H9 (cell line): ENCODE data around the gene STXBP6. TPM values are rescaled to one million over a fixed set of nuclear protein-coding genes. Genes with fewer than 3 reads are reported as not detected.

ENCODE experiments used
- DNase-seq: peaks from one replicate; pipeline ENCODE4 v3.0.0-alpha.2; 2017
- H2AFZ ChIP-seq: one replicate; pipeline ENCODE4 v1.6.1; 2013; ENCODE audit warnings: mild to moderate bottlenecking, low read length, control low read depth, moderate library complexity
- H2AK5ac ChIP-seq: 2 replicates; pipeline ENCODE4 v1.6.1; 2013; ENCODE audit warnings: low read length, control low read depth, mixed read lengths; ENCODE audit not compliant: insufficient read length
- H2BK120ac ChIP-seq: one replicate; pipeline ENCODE4 v1.6.1; 2013; ENCODE audit warnings: low read depth, mild to moderate bottlenecking, low read length, control low read depth, inconsistent platforms; ENCODE audit not compliant: poor library complexity, severe bottlenecking
- H2BK12ac ChIP-seq: 2 replicates; pipeline ENCODE4 v1.6.1; 2013; ENCODE audit warnings: low read length, control low read depth, mixed read lengths, low read depth; ENCODE audit not compliant: insufficient read length
- H2BK15ac ChIP-seq: 2 replicates; pipeline ENCODE4 v1.6.1; 2013; ENCODE audit warnings: low read depth, low read length, control low read depth
- H2BK20ac ChIP-seq: one replicate; pipeline ENCODE4 v1.6.1; 2013; ENCODE audit warnings: low read depth, mild to moderate bottlenecking, low read length, control low read depth, inconsistent platforms; ENCODE audit not compliant: poor library complexity, severe bottlenecking
- H2BK5ac ChIP-seq: 2 replicates; pipeline ENCODE4 v1.6.1; 2013; ENCODE audit warnings: low read length, control low read depth, mixed read lengths; ENCODE audit not compliant: insufficient read length
- H3K14ac ChIP-seq: 2 replicates; pipeline ENCODE4 v1.6.1; 2013; ENCODE audit warnings: low read length, control low read depth; ENCODE audit not compliant: insufficient read depth
- H3K18ac ChIP-seq: 2 replicates; pipeline ENCODE4 v1.6.1; 2013; ENCODE audit warnings: low read depth, mild to moderate bottlenecking, mixed read lengths, low read length, control low read depth; ENCODE audit not compliant: insufficient read length
- H3K23ac ChIP-seq: 2 replicates; pipeline ENCODE4 v1.6.1; 2013; ENCODE audit warnings: low read length, control low read depth, mixed read lengths, low read depth; ENCODE audit not compliant: insufficient read length
- H3K23me2 ChIP-seq: 2 replicates; pipeline ENCODE4 v1.6.1; 2013; ENCODE audit warnings: low read depth, mild to moderate bottlenecking, mixed read lengths, low read length, control low read depth; ENCODE audit not compliant: insufficient read length, poor library complexity, severe bottlenecking
- H3K27ac ChIP-seq: 2 replicates; pipeline ENCODE4 v1.5.1; 2013; ENCODE audit warnings: low read length, control low read depth, mixed read lengths, low read depth; ENCODE audit not compliant: insufficient read length
- H3K27me3 ChIP-seq: 2 replicates; pipeline ENCODE4 v1.6.1; 2013; ENCODE audit warnings: low read length, control low read depth, inconsistent platforms; ENCODE audit not compliant: insufficient read depth
- H3K4ac ChIP-seq: 2 replicates; pipeline ENCODE4 v1.6.1; 2013; ENCODE audit warnings: low read depth, mild to moderate bottlenecking, control low read depth, inconsistent platforms, low read length, moderate library complexity
- H3K4me1 ChIP-seq: 2 replicates; pipeline ENCODE4 v1.6.1; 2013; ENCODE audit warnings: low read length, control low read depth, inconsistent platforms; ENCODE audit not compliant: insufficient read depth
- H3K4me2 ChIP-seq: 2 replicates; pipeline ENCODE4 v1.6.1; 2013; ENCODE audit warnings: low read length, control low read depth, mixed read lengths; ENCODE audit not compliant: insufficient read length, insufficient read depth
- H3K56ac ChIP-seq: 2 replicates; pipeline ENCODE4 v1.6.1; 2013; ENCODE audit warnings: low read depth, mild to moderate bottlenecking, mixed read lengths, low read length, control low read depth; ENCODE audit not compliant: insufficient read length
- H3K79me1 ChIP-seq: 2 replicates; pipeline ENCODE4 v1.6.1; 2013; ENCODE audit warnings: low read depth, mild to moderate bottlenecking, moderate library complexity, low read length, control low read depth, inconsistent platforms; ENCODE audit not compliant: insufficient read depth, poor library complexity, severe bottlenecking
- H3K79me2 ChIP-seq: 2 replicates; pipeline ENCODE4 v1.6.1; 2013; ENCODE audit warnings: low read length, control low read depth, inconsistent platforms; ENCODE audit not compliant: insufficient read depth
- H3K9ac ChIP-seq: 2 replicates; pipeline ENCODE4 v1.6.1; 2013; ENCODE audit warnings: low read length, control low read depth, mixed read lengths; ENCODE audit not compliant: insufficient read length; ENCODE audit errors: extremely low read depth
- H3K9me3 ChIP-seq: one replicate; pipeline ENCODE4 v1.6.1; 2013; ENCODE audit warnings: low read depth, low read length, inconsistent platforms; ENCODE audit not compliant: control insufficient read depth
- H3T11ph ChIP-seq: one replicate; pipeline ENCODE4 v1.6.1; 2013; ENCODE audit warnings: mild to moderate bottlenecking, low read length, control low read depth, inconsistent platforms
- H4K20me1 ChIP-seq: one replicate; pipeline ENCODE4 v1.6.1; 2013; ENCODE audit not compliant: control insufficient read depth, insufficient read length, insufficient read depth
- H4K5ac ChIP-seq: 2 replicates; pipeline ENCODE4 v1.6.1; 2013; ENCODE audit warnings: low read depth, mild to moderate bottlenecking, mixed read lengths, low read length, control low read depth; ENCODE audit not compliant: insufficient read length
- H4K8ac ChIP-seq: replicated peaks from 2 replicates; pipeline ENCODE4 v1.6.1; 2013; ENCODE audit warnings: low read length, control low read depth, mixed read lengths, low read depth; ENCODE audit not compliant: insufficient read length
- H4K91ac ChIP-seq: 2 replicates; pipeline ENCODE4 v1.6.1; 2013; ENCODE audit warnings: low read depth, mild to moderate bottlenecking, moderate library complexity, mixed read lengths, low read length, control low read depth; ENCODE audit not compliant: insufficient read length
- H3K27ac Mint-ChIP-seq, 3 experiments: 2 replicates in 2 of 3; 3 replicates in 1 of 3; pipeline ENCODE4 v1.8.0; 2020 to 2021; ENCODE audit warnings: mixed read lengths in 3 of 3, mild to moderate bottlenecking in 1 of 3, moderate library complexity in 1 of 3
- H3K27me3 Mint-ChIP-seq: 2 replicates; pipeline ENCODE4 v1.8.0; 2021; ENCODE audit warnings: low read depth, mild to moderate bottlenecking, moderate library complexity, mixed read lengths
- H3K36me3 Mint-ChIP-seq, 3 experiments: 2 replicates in 2 of 3; 3 replicates in 1 of 3; pipeline ENCODE4 v1.8.0; 2020 to 2021; ENCODE audit warnings: low read depth in 3 of 3, mixed read lengths in 3 of 3; ENCODE audit not compliant: insufficient read depth in 1 of 3
- H3K4me1 Mint-ChIP-seq, 2 experiments: 2 replicates each; pipeline ENCODE4 v1.8.0; 2020; ENCODE audit warnings: mixed read lengths in 2 of 2
- H3K4me3 Mint-ChIP-seq, 2 experiments: 2 replicates in 1 of 2; 3 replicates in 1 of 2; pipeline ENCODE4 v1.8.0; 2020 to 2021; ENCODE audit warnings: mild to moderate bottlenecking in 2 of 2, mixed read lengths in 2 of 2, moderate library complexity in 1 of 2
- H3K9me3 Mint-ChIP-seq, 2 experiments: 2 replicates in 1 of 2; 3 replicates in 1 of 2; pipeline ENCODE4 v1.8.0; 2020; ENCODE audit warnings: mild to moderate bottlenecking in 2 of 2, mixed read lengths in 2 of 2, moderate library complexity in 1 of 2
- WGBS: extraction: QIAGEN DNeasy Blood & Tissue Kit; methylation state at CpG from one replicate; pipeline ENCODE4 v1.1.7; 2013; ENCODE audit warnings: missing lambda C conversion rate, low lambda C conversion rate, mixed read lengths; ENCODE audit not compliant: insufficient read length; ENCODE audit errors: extremely low coverage; 5-methylcytosine and 5-hydroxymethylcytosine counted together
- total RNA-seq: library from RNA; stranded (reverse); gene quantifications from 2 replicates; pipeline ENCODE4 v1.2.1, GENCODE V29; 2021
- TF ChIP-seq, protein P1 (sequence below): fragments of 200-600 bp; sonication (generic); conservative IDR thresholded peaks from 3 replicates; pipeline ENCODE4 v1.8.0; 2021; ENCODE audit warnings: antibody characterized with exemption, mild to moderate bottlenecking

Gene STXBP6
- total RNA-seq, 1 experiment from 2014 or later = 3.6 TPM

DNA sequence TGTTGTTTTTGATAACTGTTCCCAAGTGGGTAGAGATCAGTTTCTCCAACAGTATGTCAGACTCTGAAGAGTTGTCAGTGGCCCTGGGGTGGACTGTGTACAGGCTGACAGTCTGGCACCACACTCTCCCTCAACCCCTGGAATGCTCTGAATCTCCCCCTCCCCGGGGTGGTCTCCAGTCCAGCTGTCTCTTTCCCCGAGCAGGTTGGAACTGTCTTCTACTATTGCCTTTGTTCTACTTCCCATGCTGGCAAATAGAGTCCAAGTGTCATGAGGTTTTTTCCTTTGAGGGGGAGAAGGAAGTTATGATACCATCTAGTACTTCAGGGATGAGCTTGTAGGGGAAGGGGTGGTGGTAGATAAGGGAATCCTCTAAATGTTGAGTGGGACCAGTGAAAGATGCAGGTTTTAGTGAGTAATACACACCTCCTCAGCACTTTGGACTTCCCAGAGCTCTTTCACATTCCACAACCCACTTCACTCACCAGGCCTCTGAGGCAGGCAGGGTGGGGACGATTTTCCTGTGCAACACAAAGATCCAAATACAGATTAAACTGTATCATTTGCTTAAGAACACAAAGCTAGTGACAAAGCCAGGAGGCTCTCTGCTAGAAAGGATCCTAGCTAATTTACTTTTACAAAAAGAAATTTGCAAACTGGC lies 245.3 kb downstream of the STXBP6 start:
- Histone ChIP-seq H3T11ph (no peak overlapping the region), H2BK5ac (no peak overlapping the region), H3K9ac (no peak overlapping the region), H3K4ac (no peak overlapping the region), H2BK20ac (no peak overlapping the region), H2AK5ac (no peak overlapping the region), H3K27ac (no peak overlapping the region), H4K5ac (no peak overlapping the region), H3K4me1 (no peaks in the 10 kb centered on the region), H2BK15ac (no peak overlapping the region), H3K23ac (no peak overlapping the region), H3K14ac (no peak overlapping the region), H3K56ac (no peak overlapping the region), H2AFZ (no peak overlapping the region), H4K91ac (no peak overlapping the region), H3K4me2 (no peak overlapping the region), H3K9me3 (no peaks in the 10 kb centered on the region), H2BK12ac (no peak overlapping the region), H2BK120ac (no peak overlapping the region), H3K27me3 (no peaks in the 10 kb centered on the region), H3K18ac (no peak overlapping the region), H3K23me2 (no peaks in the 10 kb centered on the region), H3K79me1 (no peaks in the 10 kb centered on the region), H4K8ac (no peak overlapping the region), H3K79me2 (no peaks in the 10 kb centered on the region), H4K20me1 (no peaks in the 10 kb centered on the region)
- TF ChIP-seq, protein P1, sequence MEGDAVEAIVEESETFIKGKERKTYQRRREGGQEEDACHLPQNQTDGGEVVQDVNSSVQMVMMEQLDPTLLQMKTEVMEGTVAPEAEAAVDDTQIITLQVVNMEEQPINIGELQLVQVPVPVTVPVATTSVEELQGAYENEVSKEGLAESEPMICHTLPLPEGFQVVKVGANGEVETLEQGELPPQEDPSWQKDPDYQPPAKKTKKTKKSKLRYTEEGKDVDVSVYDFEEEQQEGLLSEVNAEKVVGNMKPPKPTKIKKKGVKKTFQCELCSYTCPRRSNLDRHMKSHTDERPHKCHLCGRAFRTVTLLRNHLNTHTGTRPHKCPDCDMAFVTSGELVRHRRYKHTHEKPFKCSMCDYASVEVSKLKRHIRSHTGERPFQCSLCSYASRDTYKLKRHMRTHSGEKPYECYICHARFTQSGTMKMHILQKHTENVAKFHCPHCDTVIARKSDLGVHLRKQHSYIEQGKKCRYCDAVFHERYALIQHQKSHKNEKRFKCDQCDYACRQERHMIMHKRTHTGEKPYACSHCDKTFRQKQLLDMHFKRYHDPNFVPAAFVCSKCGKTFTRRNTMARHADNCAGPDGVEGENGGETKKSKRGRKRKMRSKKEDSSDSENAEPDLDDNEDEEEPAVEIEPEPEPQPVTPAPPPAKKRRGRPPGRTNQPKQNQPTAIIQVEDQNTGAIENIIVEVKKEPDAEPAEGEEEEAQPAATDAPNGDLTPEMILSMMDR = no peak
- Mint-ChIP-seq H3K4me1 (peaks cover 4 to 5% of the 10 kb centered on the region in 2 experiments; a peak in 3 of 4 replicates), H3K9me3 (no peaks in the 10 kb centered on the region), H3K4me3 (no peak overlapping the region), H3K36me3 (no peaks in the 10 kb centered on the region), H3K27me3 (0 out of 2 replicates have a peak, but pooled peaks cover 1% of the 10 kb centered on the region), H3K27ac (no peak overlapping the region)
- no peak for DNase-seq
- no CpG with 5 or more reads among the region's 3 CpGs for WGBS
